ENCODE data around the gene MACROD2.
"Not testable (repeated sequence)": the region's sequence is repeated elsewhere in the genome, so short reads cannot be mapped to it uniquely, and the experiment has no call there.

The MACROD2 gene

DNA sequence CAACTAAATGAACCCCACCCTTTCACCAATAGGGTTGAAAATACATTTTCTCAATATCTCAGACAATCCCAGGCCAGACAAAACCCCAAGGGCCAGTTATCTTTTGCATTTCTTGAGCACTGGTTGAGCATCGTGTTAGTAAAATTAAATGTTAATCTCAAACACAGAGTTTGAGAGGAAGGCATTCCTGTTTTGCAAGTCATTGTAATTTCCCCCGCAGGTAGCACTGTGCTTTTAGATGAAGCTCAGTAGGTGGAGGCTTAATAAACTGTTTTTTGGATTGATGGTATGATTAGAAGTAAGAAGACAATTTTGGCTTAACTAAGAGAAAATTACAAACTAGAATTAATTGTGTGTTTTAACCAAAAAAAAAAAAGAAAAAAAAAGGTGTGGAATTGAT lies 1340.7 kb downstream of the MACROD2 start:
- no peak for DNase-seq

DNA sequence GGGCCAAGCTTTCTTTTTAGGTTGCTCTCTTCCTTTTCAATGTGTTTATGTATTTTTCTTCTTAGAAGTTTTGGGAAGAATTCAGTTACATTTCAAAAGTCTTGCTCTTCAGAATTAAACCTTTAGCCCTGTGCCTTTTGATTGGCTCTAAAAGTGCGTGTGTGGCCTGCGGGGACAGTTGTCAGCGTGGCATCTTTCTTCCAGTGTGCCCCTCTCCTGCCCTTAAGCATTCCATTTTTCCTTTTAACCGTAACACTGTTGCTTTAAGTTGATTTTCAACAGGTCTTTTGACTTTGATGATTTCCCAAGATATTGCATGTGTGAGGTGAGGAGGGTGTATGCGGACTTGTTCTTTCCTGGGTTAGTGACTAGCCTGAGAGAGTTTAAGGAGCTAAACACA lies 1341.2 kb downstream of the MACROD2 start:
- no peak for DNase-seq

DNA sequence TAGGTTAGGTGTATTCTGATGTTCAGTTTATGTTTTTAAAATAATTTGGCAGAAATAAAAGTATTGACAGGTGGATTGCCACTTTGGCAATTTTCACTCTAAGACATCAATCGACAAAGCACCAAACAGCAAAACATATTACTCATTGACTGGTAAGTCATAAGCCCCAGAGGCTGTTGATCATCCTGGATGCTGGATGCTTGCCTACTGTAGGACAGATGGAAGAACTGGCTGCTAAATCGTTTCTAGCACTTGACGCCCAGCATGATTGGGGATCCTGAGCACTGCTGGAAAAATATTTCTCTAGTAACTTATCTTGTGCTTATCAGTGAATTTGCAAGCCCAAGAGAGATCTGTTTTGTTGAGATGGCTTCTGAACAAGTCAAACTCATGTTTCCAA lies 1343.9 kb downstream of the MACROD2 start:
- DNase-seq: no peak

DNA sequence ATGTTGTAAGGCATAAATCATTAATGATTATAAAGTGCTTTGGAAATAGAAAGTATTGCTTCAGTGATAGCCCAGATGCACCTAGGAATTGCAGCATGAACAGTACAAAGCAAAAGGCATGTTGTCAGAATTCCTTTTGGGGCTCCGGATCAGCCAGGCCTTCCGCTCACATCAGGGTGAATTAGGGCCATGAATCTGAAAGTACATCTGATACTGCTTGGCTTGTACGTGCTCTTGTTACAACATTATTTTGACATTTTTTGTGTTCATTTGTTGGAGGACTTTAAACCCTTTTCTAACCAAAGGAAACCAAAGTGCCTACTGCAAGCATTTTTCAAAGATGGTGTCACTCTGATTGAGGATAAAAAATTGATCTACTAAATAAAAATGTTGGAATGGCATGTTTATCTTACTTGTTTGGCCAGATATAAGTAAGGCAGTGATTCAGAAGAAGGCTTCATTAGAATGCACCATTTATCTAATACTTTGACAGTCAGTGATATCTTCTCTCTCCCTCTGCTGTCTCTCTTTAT lies 1347.7 kb downstream of the MACROD2 start:
- DNase-seq: no peak

DNA sequence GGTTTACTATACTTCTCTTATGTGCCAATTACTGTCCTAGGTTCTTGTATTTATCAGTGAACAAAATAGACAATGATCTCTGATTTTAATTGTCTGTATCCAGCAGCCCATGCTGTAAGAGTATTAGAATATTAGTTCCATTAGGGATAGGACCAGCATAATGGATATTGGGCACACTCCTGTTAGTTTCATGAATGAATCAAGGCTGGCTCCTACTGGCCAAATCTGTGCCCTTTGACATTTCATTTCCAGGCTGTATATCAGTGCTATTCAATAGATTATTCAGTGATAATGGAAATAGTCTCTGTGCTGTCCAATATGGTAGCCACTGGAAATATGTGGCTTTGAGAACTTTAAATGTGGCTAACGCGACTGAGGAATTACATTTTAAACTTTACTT lies 1350.0 kb downstream of the MACROD2 start:
- no peak for DNase-seq

DNA sequence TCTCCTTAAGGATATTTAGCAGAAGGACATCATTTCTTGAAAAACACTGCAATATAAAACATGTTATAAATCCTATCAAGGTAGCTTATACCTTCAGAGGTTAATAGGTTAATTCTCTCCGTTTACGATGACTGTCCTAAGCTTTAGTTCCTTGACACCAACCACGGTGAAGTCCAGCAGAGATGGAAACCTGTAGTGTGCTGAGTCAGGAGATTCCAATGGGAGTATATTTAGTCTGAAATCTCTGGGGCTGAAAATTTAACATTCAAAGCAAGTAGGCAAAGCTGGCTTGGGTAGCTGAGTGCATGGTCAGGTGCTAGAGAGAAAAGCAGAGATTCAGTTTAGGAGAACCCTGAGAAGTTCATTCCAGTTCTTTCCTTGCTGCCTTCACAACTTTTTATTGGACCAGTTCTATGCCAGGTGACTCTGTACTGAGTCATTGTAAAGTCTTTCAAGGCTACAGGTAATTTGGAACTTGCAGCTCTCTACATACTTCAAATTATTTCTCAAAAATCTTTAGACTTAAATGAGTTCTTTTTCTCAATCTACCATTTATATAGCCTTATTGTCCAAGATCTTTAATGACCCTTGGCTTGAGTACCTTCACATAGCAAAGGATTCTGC lies 1351.5 kb downstream of the MACROD2 start:
- DNase-seq: no peak

DNA sequence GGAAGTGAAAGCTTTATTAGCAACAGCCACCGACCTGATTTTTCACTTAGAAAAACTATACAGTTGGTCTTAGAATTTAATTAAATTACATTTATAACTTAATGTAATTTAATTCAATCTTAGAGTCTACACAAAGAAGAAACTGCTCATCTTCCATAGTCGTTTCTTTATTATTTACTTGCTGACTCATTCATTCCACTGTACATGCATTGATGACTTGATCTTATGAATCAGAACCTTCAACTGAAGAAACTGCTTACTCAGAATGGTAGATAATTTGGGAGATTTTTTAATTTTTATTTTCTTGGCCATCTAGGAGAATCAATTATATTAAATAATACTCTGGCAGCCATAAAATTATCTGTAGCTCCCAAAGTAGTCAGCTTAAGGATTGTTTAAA lies 1363.7 kb downstream of the MACROD2 start:
- DNase-seq: no peak

DNA sequence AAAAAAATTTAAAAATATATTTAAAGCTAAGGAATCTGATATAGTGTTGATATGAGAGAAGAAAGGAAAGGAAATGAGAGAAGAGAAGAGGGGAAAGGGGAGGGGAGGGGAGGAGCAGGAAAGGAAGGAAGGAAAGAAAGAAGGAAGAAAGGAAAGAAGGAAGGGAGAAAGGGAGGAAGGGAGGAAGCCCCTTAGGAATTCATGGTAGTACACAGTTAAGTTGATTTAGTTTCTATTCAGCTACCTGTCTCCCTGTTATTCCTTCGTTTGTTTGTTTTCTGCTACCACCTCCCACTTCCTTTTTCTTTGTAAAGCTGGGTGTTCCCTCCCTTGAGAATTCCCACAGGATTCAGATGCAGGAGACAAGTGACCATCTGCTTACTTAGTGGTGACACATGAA lies 1367.5 kb downstream of the MACROD2 start:
- no peak for DNase-seq

DNA sequence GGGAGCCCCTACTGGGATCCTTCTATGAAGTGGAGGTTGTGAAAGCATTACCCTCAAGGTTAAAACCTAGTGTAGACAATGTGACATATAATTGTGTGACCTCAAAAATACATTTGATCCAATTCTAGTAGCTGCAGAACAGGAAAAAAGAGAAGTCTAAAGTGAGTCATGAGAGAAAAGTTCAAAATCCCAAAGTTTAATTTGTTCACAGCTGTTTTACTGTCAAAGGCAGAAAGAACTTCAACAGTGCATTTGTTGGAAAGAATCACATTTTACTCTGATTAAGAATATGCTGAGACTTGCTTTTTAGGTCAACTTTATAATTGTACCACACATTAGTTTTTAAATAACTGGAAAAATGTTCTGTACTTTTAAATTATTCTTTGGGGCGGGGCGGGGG lies 1369.5 kb downstream of the MACROD2 start:
- DNase-seq: no peak

DNA sequence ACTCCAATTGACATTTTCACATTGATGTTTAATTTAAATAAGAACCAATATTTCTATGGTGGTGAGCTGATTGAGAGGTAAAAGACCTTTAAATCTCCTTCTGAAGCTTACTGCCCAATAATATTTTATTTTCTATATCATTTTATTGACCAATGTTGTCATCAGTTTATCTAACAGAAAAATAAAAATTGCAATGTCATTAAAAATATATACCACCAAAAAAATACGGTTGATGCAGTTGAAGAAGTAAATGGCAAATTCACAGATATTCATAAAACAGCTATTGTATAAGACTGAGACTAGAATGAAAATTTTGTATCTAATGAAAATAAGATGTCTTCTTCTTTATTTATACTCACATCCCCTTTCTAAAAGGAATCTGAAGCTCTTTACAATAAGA lies 1375.1 kb downstream of the MACROD2 start:
- DNase-seq: no peak

DNA sequence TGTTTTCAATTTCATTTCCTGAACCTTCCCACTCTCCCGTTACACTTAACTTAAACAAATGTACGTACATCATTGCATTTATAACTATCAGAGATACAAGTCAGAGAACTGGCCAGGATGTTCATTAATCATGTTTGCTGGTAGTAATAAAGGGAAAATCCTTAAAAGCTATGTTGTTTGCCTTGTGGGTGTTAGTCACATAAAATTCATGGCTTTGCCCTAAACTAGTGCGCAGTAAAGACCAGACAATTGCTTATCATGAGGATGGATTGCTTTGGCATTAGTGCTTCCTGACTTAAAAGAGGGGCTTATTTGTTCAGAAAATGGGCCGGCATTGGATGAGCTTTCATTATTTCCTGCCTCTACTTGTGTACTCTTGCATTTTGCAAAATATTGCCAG lies 1379.4 kb downstream of the MACROD2 start:
- DNase-seq: no peak

DNA sequence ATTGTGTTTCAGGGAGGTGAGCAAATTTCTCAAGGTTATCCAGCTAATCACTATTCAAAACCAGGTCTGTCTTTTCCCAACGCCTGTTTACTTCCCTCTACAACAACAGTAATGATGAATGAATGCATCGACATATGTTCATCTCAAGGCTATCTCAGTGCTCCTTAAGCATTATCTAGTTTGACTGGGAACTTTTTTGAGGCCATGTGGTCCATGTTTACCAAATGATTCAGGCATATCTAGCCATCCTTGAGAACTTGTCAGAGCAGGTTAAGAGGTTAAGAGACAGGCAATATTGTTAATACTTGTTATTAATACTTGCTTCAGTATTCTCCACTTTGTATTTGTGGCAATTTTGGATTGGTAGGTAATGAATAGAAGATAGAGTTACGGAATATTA lies 1380.5 kb downstream of the MACROD2 start:
- DNase-seq: no peak

DNA sequence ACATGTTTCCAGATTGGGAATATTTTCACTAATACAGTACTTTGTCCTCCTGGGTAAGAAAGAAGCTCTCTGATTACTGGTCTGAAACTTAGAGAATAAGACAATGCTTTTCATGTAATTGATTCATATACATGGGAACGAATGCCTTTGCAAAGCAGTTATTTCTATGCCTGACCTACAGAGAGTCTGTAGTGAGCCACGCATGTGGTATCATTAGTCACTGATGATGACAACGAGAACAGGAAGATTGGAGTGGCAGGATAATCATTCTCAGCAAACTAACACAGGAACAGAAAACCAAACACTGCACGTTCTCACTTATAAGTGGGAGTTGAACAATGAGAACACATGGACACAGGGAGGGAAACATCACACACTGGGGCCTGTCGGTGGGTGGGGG lies 1382.3 kb downstream of the MACROD2 start:
- DNase-seq: not testable (repeated sequence)

DNA sequence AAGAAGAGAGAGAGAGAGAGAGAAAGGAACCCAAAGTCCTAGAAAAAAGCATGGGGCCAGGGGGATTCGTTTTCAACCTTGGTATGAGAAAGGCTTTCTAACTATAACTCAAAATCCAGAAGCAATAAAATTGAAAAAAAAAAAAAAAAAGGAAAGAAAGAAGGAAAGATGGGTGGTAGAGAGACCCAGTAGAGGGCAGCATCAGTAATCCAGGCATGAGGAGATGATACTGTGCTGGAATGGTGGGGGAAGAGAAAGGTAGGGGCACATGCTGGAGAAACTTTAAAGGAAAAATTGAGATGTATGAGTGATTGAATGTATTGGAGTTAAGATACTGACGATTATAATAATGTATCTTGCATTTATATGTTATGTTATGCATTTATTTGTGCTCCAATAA lies 1382.8 kb downstream of the MACROD2 start:
- DNase-seq: no peak

DNA sequence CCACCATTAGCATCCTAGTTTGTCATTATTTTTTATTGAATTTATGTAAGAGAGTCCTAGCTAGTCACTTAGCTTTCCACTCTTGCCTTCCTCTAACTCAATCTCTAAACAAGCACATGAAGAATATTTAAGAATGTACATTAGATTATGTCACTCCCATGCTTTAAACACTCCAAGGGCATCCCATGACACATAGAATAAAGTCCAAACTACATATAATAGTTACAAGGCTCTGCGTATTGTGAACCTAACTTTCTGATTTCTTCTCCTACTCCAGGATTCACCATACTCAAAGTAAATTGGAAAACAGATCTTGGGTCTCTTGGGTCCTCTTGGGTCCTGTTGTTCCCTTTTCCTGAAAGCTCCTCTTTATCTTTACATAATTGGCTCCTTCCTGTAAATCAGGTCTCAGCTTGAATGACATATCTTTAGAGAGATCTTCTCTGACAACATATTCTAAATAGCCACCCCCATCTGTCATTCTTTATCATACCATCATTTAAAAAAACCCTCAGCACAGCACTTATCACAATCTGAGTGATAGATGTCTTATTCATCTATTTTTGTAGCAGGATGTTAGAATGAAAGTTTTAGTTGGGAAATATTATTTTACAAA lies 1384.5 kb downstream of the MACROD2 start:
- DNase-seq: no peak

DNA sequence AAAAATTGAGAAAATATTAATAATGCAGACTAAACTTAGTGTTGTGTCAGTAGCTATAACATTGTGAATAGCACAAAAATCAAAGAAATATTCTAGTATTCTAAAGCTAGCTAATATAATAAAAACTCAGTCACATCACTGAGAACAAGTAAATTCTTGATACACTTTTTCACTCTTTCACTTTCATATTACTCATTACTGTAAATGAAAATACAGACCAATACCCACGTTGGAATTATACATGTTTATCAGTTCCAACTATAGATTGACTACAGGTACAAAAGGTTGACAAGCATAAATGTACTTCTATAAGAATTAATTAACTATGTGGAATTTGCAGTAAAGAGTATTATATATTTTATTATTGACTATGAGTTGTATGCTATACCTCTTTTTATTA lies 1385.5 kb downstream of the MACROD2 start:
- DNase-seq: no peak

DNA sequence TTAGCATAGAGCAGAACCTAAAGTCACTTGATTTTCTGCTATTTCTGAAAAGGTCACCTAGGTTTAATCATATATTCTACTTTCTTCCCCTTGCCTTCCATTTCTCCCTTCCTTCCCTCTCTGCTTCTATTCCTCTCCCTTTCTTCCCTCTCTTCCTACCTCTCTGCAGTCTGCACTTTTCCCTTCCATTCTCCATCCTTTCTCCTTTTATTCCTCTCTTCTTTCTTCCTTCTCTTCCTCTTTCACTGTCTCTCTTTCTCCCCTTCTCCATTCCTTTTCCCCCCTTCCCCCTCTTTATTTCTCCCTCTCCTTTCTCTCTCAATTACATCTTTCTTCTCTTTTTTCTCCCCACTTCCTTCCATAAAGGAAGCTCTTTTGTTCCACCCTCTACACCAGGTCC lies 1391.9 kb downstream of the MACROD2 start:
- DNase-seq: no peak

DNA sequence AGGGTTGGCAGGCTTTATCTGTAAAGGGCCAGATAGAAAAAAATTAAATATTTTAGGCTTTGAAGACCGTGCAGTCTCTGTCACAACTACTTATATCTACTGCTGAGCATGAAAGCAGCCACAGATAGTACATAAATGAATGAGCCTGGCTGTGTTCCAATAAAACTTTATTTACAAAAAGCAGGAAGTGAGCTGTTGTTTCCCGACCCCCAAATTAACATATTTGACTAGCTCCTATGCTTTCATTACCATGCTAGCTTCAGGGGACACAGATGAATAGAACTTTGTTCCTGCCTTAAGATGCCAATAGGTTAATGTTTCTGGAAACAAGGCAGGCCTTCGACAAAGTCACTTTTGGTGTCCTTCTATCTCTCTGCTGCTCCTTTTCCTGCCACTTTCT lies 1400.1 kb downstream of the MACROD2 start:
- no peak for DNase-seq

DNA sequence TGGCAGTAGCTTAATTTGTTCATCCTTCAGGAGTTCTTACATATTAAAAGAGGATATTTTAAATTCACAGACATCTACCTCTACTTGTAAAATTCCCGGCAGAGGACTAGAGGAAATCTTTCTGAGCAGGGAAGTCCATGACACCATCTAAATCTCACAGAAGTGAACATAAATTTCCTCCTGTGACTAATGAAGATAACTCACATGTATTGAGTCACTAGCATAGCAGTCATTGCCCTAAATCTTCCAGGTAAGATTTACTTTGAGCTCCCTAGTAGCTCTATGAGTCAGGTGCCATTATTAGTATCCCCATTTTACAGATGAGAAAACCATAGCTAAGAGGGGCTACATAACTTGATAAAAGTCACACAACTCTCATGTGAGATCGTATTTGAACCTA lies 1400.7 kb downstream of the MACROD2 start:
- no peak for DNase-seq

DNA sequence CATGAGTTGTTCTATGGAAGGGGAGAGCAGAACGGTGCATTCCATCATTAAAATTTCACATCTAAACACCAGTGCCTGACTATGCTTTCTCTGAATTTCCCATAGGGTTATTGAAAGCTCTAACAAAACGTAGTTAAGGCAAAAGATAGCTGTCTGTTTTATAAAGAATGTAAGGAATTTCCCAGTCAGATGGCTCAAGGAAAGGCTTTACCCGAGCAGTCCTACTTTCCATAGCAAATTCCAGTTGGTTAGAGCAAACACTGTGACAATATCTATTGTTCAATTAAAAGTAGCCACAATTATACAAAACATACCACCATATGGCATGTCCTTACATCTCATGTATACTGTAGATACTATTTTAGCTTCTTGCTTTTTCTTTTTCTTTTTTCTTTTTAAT lies 1401.6 kb downstream of the MACROD2 start:
- DNase-seq: no peak

DNA sequence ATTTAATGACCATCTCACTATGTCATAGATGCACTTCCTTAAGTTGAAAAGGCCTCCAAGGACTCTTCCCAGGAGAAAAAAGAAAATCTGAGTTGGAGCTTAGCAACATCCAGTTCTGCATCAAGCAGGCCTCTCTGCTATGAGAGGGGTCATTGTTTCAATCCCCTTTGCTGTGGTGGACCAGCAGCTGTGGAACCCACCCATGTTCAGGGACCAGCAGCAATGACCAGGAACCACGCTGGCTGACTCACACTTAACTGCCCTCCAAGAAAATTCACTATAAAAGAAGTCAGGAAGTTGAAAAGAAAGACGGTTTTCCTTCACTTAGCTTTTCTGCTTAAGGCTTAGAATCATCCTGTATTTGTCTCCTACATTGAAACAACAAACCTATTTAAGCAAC lies 1404.5 kb downstream of the MACROD2 start:
- DNase-seq: no peak

DNA sequence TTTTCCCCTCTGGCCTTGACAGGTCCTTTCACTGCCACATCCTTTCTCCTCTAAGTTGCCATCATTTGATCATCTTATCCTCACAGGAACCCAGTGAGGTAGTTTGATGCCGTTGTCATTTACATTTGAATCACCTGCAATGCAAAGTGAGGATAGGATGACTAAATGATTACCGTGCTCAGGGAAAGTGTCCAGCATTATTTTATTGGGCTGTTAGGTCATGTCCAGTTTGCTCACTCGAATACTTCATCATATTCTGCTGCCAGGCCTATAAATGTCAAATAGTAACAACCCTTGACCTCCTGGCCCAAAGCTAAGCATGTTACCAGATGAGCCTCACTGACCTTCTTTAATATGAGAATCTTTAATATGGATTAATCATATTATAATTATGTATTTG lies 1410.8 kb downstream of the MACROD2 start:
- DNase-seq: no peak

DNA sequence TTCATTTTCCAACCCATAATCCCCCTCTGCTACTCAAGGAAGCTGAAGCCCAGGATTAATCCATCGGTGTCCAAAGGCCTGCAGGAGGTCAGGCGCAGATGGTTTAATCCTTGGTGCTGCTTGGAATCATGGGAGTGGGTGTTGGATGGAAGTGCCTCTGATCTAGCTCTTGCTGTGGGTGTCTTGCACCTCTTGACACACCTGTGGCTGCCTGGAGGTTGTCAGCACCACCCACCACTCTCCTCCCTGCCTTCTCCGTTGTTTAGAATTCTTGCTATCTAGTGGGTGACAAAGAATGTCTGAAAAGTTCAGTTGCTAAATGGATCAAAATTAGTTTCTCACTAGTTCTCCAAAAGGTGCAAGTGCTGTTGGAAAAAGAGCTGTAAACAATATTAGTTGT lies 1416.5 kb downstream of the MACROD2 start:
- DNase-seq: no peak

DNA sequence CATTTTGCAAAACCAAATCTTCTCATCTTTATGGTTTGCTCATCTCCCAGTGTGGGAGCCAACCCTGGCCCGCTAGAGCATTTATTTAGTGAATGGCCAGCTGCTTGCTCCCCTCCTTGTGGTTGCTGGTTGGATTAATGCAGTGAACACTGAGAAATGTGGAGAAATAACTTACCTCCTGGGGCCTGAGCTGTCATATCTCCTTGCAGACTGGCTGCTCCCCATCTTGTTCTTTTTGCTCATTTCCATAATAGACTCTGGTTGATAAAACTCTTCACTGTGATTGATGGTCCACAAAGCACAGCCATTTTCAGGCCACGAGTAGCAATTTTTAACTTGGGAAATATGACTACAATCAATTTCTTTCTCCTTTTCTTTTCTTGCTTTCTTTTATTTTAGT lies 1420.6 kb downstream of the MACROD2 start:
- no peak for DNase-seq

DNA sequence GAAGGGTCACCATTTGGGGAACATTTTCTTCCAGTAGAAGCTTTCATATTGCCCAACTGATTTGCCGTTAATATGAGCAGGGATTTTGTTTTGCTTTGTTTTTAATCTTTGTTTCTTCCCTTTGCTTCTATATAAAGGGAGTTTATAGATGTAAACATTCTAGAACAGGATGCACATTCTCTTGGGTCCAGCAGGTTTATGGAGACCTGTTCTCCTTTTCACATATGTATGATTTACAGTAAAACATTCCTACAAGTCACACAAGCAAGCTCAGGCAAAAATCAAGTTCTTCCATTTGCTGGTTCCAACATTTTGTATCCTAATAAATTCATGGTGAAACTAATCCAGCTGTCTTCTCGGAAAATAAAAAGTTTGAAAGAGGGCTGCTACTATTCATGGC lies 1424.5 kb downstream of the MACROD2 start:
- DNase-seq: no peak

Data from activated CD4-positive, alpha-beta T cell treated with anti-CD3 and anti-CD28 coated beads for 1 hour (primary cell).